Adrenal gland (tissue), 5 donors: Measurements from ENCODE around the gene GPX5.

Source experiments
- POLR2A ChIP-seq, 2 donors: fragments of 450-650 bp; IDR thresholded peaks; one replicate each; pipeline ENCODE4 v1.6.1; 2017; ENCODE audit warnings: antibody characterized with exemption in 2 of 2, mild to moderate bottlenecking in 2 of 2, moderate library complexity in 1 of 2
- TF ChIP-seq, protein P1 (sequence below), 6 experiments: fragments of 450-650 bp in 4 of 6; fragments of 200-600 bp in 2 of 6; sonication (generic) in 1 of 6; IDR thresholded peaks; 1 replicate in 5 of 6; 2 replicates in 1 of 6; pipeline versions ENCODE4 v1.5.1 to v1.8.0; 2016 to 2021; ENCODE audit warnings: antibody characterized with exemption in 6 of 6, mild to moderate bottlenecking in 2 of 6, moderate library complexity in 1 of 6
- donor health status: DM: no; HTN: no; CAD: no.

DNA sequence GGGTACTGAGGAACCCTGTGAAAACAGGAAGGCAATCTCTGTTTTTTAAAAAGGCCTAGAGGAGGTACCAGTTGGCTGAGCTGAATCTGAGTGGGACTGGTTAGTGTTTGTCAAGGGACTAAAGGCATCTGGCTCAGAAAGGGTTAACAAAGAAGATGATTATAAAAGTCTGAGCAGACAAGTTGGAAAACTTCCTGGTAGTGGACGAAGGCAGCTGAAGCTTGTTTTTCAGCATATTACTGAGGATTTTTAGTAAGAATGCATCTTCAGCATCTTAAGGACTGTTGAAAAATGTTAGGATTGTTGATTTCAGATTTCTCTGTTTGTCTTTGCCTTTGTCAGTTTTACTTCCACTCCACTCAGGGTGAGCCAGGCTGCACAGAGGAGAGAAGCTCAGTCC, 5.1 kb downstream of the GPX5 start:
- TF ChIP-seq, protein P1, sequence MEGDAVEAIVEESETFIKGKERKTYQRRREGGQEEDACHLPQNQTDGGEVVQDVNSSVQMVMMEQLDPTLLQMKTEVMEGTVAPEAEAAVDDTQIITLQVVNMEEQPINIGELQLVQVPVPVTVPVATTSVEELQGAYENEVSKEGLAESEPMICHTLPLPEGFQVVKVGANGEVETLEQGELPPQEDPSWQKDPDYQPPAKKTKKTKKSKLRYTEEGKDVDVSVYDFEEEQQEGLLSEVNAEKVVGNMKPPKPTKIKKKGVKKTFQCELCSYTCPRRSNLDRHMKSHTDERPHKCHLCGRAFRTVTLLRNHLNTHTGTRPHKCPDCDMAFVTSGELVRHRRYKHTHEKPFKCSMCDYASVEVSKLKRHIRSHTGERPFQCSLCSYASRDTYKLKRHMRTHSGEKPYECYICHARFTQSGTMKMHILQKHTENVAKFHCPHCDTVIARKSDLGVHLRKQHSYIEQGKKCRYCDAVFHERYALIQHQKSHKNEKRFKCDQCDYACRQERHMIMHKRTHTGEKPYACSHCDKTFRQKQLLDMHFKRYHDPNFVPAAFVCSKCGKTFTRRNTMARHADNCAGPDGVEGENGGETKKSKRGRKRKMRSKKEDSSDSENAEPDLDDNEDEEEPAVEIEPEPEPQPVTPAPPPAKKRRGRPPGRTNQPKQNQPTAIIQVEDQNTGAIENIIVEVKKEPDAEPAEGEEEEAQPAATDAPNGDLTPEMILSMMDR (IDR thresholded peaks at IDR 0.05) = no peak
- no peak for TF ChIP-seq POLR2A (IDR thresholded peaks at IDR 0.05)
